Stimulated activated naive CD8-positive, alpha-beta T cell treated with anti-CD3 and anti-CD28 coated beads, Interleukin-15, Interleukin-2, amounts not matched to agents 100 ng/mL and 50 ng/mL, for 24 hours (primary cell): Measurements from ENCODE around the gene RENBP.

Experiments
- H3K27ac Mint-ChIP-seq: one replicate; pipeline ENCODE4 v1.8.0; 2021; ENCODE audit warnings: mild to moderate bottlenecking, mixed read lengths
- H3K27me3 Mint-ChIP-seq: one replicate; pipeline ENCODE4 v1.8.0; 2021; ENCODE audit warnings: mixed read lengths
- H3K36me3 Mint-ChIP-seq: one replicate; pipeline ENCODE4 v1.8.0; 2021; ENCODE audit warnings: low read depth, mixed read lengths
- H3K4me1 Mint-ChIP-seq: one replicate; pipeline ENCODE4 v1.8.0; 2021; ENCODE audit warnings: low read depth, mixed read lengths
- H3K4me3 Mint-ChIP-seq: one replicate; pipeline ENCODE4 v1.8.0; 2021; ENCODE audit warnings: mild to moderate bottlenecking, mixed read lengths
- H3K9me3 Mint-ChIP-seq: one replicate; pipeline ENCODE4 v1.8.0; 2021; ENCODE audit warnings: mixed read lengths

The RENBP gene

GRCh38 chrX:153935326-153935851 is 9.1 kb downstream of the RENBP start:
- Mint-ChIP-seq H3K27ac (peak overlapping the region; percentile 71), H3K27me3 (no peaks in the 10 kb centered on the region), H3K36me3 (peaks cover 29% of the 10 kb centered on the region), H3K4me3 (peak overlapping the region; percentile 72), H3K4me1 (peaks cover 22% of the 10 kb centered on the region), H3K9me3 (no peaks in the 10 kb centered on the region)

GRCh38 chrX:153934762-153935325 is 9.6 kb downstream of the RENBP start, which contains the start of gene NAA10:
Gene NAA10 (minus strand): TSS chrX:153935037. CDS start chrX:153934904, 133 bp downstream.
- Mint-ChIP-seq H3K27ac (peak within 1 kb of the TSS; percentile 83), H3K4me3 (peak within 1 kb of the TSS; percentile 90), H3K4me1 (peaks cover 20% of the 10 kb centered on the region), H3K27me3 (no peaks in the 10 kb centered on the region), H3K36me3 (peaks cover 29% of the 10 kb centered on the region), H3K9me3 (no peaks in the 10 kb centered on the region)

GRCh38 chrX:153934148-153934761 is 10.2 kb downstream of the RENBP start:
- H3K27me3 Mint-ChIP-seq = no peaks in the 10 kb centered on the region
- no peaks in the 10 kb centered on the region for H3K9me3 Mint-ChIP-seq
- H3K4me1 Mint-ChIP-seq = peaks cover 22% of the 10 kb centered on the region
- peak overlapping the region; percentile 90 for H3K4me3 Mint-ChIP-seq
- peak overlapping the region; percentile 83 for H3K27ac Mint-ChIP-seq
- H3K36me3 Mint-ChIP-seq = peaks cover 29% of the 10 kb centered on the region

GRCh38 chrX:153933748-153934147 is 10.7 kb downstream of the RENBP start:
- Mint-ChIP-seq H3K27ac (peak overlapping the region; percentile 83), H3K4me1 (peaks cover 26% of the 10 kb centered on the region), H3K36me3 (peaks cover 33% of the 10 kb centered on the region), H3K9me3 (no peaks in the 10 kb centered on the region), H3K4me3 (peak overlapping the region; percentile 90), H3K27me3 (no peaks in the 10 kb centered on the region)

- Mint-ChIP-seq H3K4me3 (peak overlapping the region; percentile 65), H3K36me3 (peaks cover 27% of the 10 kb centered on the region), H3K27ac (no peak overlapping the region)
Observed at GRCh38 chrX:153932220-153932915, 12.1 kb downstream of the RENBP start.

GRCh38 chrX:153931748-153932147 is 12.7 kb downstream of the RENBP start:
- H3K9me3 Mint-ChIP-seq = no peaks in the 10 kb centered on the region
- H3K4me1 Mint-ChIP-seq = peaks cover 23% of the 10 kb centered on the region
- H3K27ac Mint-ChIP-seq = peak overlapping the region; percentile 84
- H3K36me3 Mint-ChIP-seq = peaks cover 27% of the 10 kb centered on the region
- H3K27me3 Mint-ChIP-seq = no peaks in the 10 kb centered on the region
- no peak overlapping the region for H3K4me3 Mint-ChIP-seq

More at GRCh38 chrX:153932220-153932915, 12.1 kb downstream of the RENBP start:
- Mint-ChIP-seq H3K9me3 (no peaks in the 10 kb centered on the region), H3K4me1 (peaks cover 23% of the 10 kb centered on the region), H3K27me3 (no peaks in the 10 kb centered on the region)

GRCh38 chrX:153931151-153931550 is 13.3 kb downstream of the RENBP start:
- peak overlapping the region; percentile 84 for H3K27ac Mint-ChIP-seq
- H3K27me3 Mint-ChIP-seq = no peaks in the 10 kb centered on the region
- H3K9me3 Mint-ChIP-seq = no peaks in the 10 kb centered on the region
- no peak overlapping the region for H3K4me3 Mint-ChIP-seq
- H3K4me1 Mint-ChIP-seq = peaks cover 20% of the 10 kb centered on the region
- peaks cover 27% of the 10 kb centered on the region for H3K36me3 Mint-ChIP-seq

GRCh38 chrX:153930011-153930910 is 14.2 kb downstream of the RENBP start:
- no peaks in the 10 kb centered on the region for H3K9me3 Mint-ChIP-seq
- no peaks in the 10 kb centered on the region for H3K27me3 Mint-ChIP-seq
- no peak overlapping the region for H3K27ac Mint-ChIP-seq
- H3K4me1 Mint-ChIP-seq = peaks cover 15% of the 10 kb centered on the region
- H3K36me3 Mint-ChIP-seq = peaks cover 27% of the 10 kb centered on the region
- H3K4me3 Mint-ChIP-seq = no peak overlapping the region

- no peak overlapping the region for H3K27ac Mint-ChIP-seq
- H3K4me3 Mint-ChIP-seq = peak overlapping the region; percentile 86
- no peaks in the 10 kb centered on the region for H3K9me3 Mint-ChIP-seq
- H3K36me3 Mint-ChIP-seq = peaks cover 27% of the 10 kb centered on the region
- H3K4me1 Mint-ChIP-seq = peaks cover 15% of the 10 kb centered on the region
- no peaks in the 10 kb centered on the region for H3K27me3 Mint-ChIP-seq
Observed at GRCh38 chrX:153929576-153929975, 14.9 kb downstream of the RENBP start.

- Mint-ChIP-seq H3K4me1 (peaks cover 15% of the 10 kb centered on the region), H3K36me3 (peaks cover 24% of the 10 kb centered on the region), H3K4me3 (peak overlapping the region; percentile 86), H3K27ac (peak overlapping the region; percentile 83), H3K27me3 (no peaks in the 10 kb centered on the region), H3K9me3 (no peaks in the 10 kb centered on the region)
Observed at GRCh38 chrX:153928846-153929245, 15.6 kb downstream of the RENBP start.

GRCh38 chrX:153927922-153928760 is 16.3 kb downstream of the RENBP start:
- peaks cover 27% of the 10 kb centered on the region for H3K36me3 Mint-ChIP-seq
- H3K4me3 Mint-ChIP-seq = peak overlapping the region; percentile 87
- peak overlapping the region; percentile 96 for H3K27ac Mint-ChIP-seq
- H3K4me1 Mint-ChIP-seq = peaks cover 21% of the 10 kb centered on the region
- H3K9me3 Mint-ChIP-seq = no peaks in the 10 kb centered on the region
- no peaks in the 10 kb centered on the region for H3K27me3 Mint-ChIP-seq

GRCh38 chrX:153927672-153927921 is 16.8 kb downstream of the RENBP start:
- H3K9me3 Mint-ChIP-seq = no peaks in the 10 kb centered on the region
- H3K4me3 Mint-ChIP-seq = peak overlapping the region; percentile 87
- peak overlapping the region; percentile 96 for H3K27ac Mint-ChIP-seq
- H3K27me3 Mint-ChIP-seq = no peaks in the 10 kb centered on the region
- peaks cover 24% of the 10 kb centered on the region for H3K4me1 Mint-ChIP-seq
- peaks cover 29% of the 10 kb centered on the region for H3K36me3 Mint-ChIP-seq

GRCh38 chrX:153926858-153927671 is 17.4 kb downstream of the RENBP start:
- H3K4me3 Mint-ChIP-seq = peak overlapping the region; percentile 87
- peaks cover 28% of the 10 kb centered on the region for H3K4me1 Mint-ChIP-seq
- peaks cover 30% of the 10 kb centered on the region for H3K36me3 Mint-ChIP-seq
- no peaks in the 10 kb centered on the region for H3K9me3 Mint-ChIP-seq
- no peaks in the 10 kb centered on the region for H3K27me3 Mint-ChIP-seq
- H3K27ac Mint-ChIP-seq = peak overlapping the region; percentile 96
